Nephron (organoid): ENCODE data around the gene HUS1B.

Experiments
- H3K27ac Mint-ChIP-seq, 3 experiments: 2 replicates each; pipeline ENCODE4 v1.8.0; 2020; ENCODE audit warnings: mixed read lengths in 3 of 3, mild to moderate bottlenecking in 2 of 3, moderate library complexity in 1 of 3
- H3K27me3 Mint-ChIP-seq: 2 replicates; pipeline ENCODE4 v1.8.0; 2021; ENCODE audit warnings: low read depth, mild to moderate bottlenecking, moderate library complexity, mixed read lengths
- H3K36me3 Mint-ChIP-seq: 2 replicates; pipeline ENCODE4 v1.8.0; 2020; ENCODE audit warnings: low read depth, mixed read lengths
- H3K4me1 Mint-ChIP-seq: 2 replicates; pipeline ENCODE4 v1.8.0; 2020; ENCODE audit warnings: mixed read lengths
- H3K4me3 Mint-ChIP-seq, 3 experiments: 2 replicates each; pipeline ENCODE4 v1.8.0; 2020; ENCODE audit warnings: mild to moderate bottlenecking in 3 of 3, mixed read lengths in 3 of 3, moderate library complexity in 2 of 3
- H3K9me3 Mint-ChIP-seq: 2 replicates; pipeline ENCODE4 v1.8.0; 2020; ENCODE audit warnings: mixed read lengths
- CTCF ChIP-seq, 3 experiments: fragments of 200-600 bp; sonication (generic); IDR thresholded peaks; one replicate each; pipeline ENCODE4 v1.5.0; 2021; ENCODE audit warnings: antibody characterized with exemption in 3 of 3; ENCODE audit not compliant: unreplicated experiment in 3 of 3

Gene HUS1B

GRCh38 chr6:659716-660581, 3.0 kb upstream of the HUS1B start:
- no peak overlapping the region for H3K4me3 Mint-ChIP-seq
- H3K4me1 Mint-ChIP-seq: peaks cover 27% of the 10 kb centered on the region
- no peak for TF ChIP-seq CTCF (IDR thresholded peaks at IDR 0.05; ENCODE audit: unreplicated experiment in 3 of 3)
- peak overlapping the region in 1 of 3 experiments; percentile 39 for H3K27ac Mint-ChIP-seq
- peaks cover 27% of the 10 kb centered on the region for H3K36me3 Mint-ChIP-seq
- no peaks in the 10 kb centered on the region for H3K27me3 Mint-ChIP-seq
- peaks cover 30% of the 10 kb centered on the region for H3K9me3 Mint-ChIP-seq

- Mint-ChIP-seq H3K36me3 (peaks cover 26% of the 10 kb centered on the region), H3K9me3 (peaks cover 18% of the 10 kb centered on the region), H3K27me3 (no peaks in the 10 kb centered on the region), H3K4me1 (peaks cover 32% of the 10 kb centered on the region), H3K4me3 (no peak overlapping the region), H3K27ac (no peak overlapping the region)
- no peak for TF ChIP-seq CTCF (IDR thresholded peaks at IDR 0.05; ENCODE audit: unreplicated experiment in 3 of 3)
Measured at GRCh38 chr6:658244-658643, 1.3 kb upstream of the HUS1B start.

- peaks cover 32% of the 10 kb centered on the region for H3K4me1 Mint-ChIP-seq
- H3K27me3 Mint-ChIP-seq: no peaks in the 10 kb centered on the region
- H3K36me3 Mint-ChIP-seq: peaks cover 21% of the 10 kb centered on the region
- no peak overlapping the region for H3K4me3 Mint-ChIP-seq
- peaks cover 13% of the 10 kb centered on the region for H3K9me3 Mint-ChIP-seq
- H3K27ac Mint-ChIP-seq: no peak overlapping the region
- no peak for TF ChIP-seq CTCF (IDR thresholded peaks at IDR 0.05; ENCODE audit: unreplicated experiment in 3 of 3)
Measured at GRCh38 chr6:657743-658142, 843 bp upstream of the HUS1B start.

- TF ChIP-seq CTCF (IDR thresholded peaks at IDR 0.05; ENCODE audit: unreplicated experiment in 3 of 3): no peak
- Mint-ChIP-seq H3K27me3 (no peaks in the 10 kb centered on the region), H3K27ac (no peak overlapping the region), H3K9me3 (no peaks in the 10 kb centered on the region), H3K4me3 (no peak overlapping the region), H3K4me1 (peaks cover 26% of the 10 kb centered on the region), H3K36me3 (peaks cover 21% of the 10 kb centered on the region)
Measured at GRCh38 chr6:654136-654535, 2.8 kb downstream of the HUS1B start.

GRCh38 chr6:652865-653264, 4.0 kb downstream of the HUS1B start:
- Mint-ChIP-seq H3K27ac (no peak overlapping the region), H3K4me3 (no peak overlapping the region), H3K36me3 (peaks cover 21% of the 10 kb centered on the region), H3K4me1 (peaks cover 17% of the 10 kb centered on the region), H3K27me3 (no peaks in the 10 kb centered on the region), H3K9me3 (no peaks in the 10 kb centered on the region)
- TF ChIP-seq CTCF (IDR thresholded peaks at IDR 0.05; ENCODE audit: unreplicated experiment in 3 of 3): no peak

GRCh38 chr6:650098-650497, 6.8 kb downstream of the HUS1B start:
- no peak overlapping the region for H3K27ac Mint-ChIP-seq
- TF ChIP-seq CTCF (IDR thresholded peaks at IDR 0.05; ENCODE audit: unreplicated experiment in 3 of 3): no peak
- H3K4me3 Mint-ChIP-seq: no peak overlapping the region
- H3K9me3 Mint-ChIP-seq: no peaks in the 10 kb centered on the region
- peaks cover 4% of the 10 kb centered on the region for H3K4me1 Mint-ChIP-seq
- peaks cover 9% of the 10 kb centered on the region for H3K36me3 Mint-ChIP-seq
- H3K27me3 Mint-ChIP-seq: no peaks in the 10 kb centered on the region
